Right lobe of liver (tissue), 6 donors: ENCODE data around the gene FAM9A. TPM values are rescaled to one million over a fixed set of nuclear protein-coding genes. Genes with fewer than 3 reads are reported as not detected.

Source experiments
- ATAC-seq, 4 donors: fragments of 200-7000 bp; cut with Tn5 transposase; one replicate each; pipeline ENCODE4 v1.9.1; 2020; ENCODE audit warnings: mild to moderate bottlenecking in 4 of 4, moderate library complexity in 4 of 4
- DNase-seq, 3 donors: peaks; one replicate each; pipeline ENCODE4 v3.0.0-alpha.2; 2020
- H3K27ac ChIP-seq, 3 donors: fragments of 200-600 bp; one replicate each; pipeline ENCODE4 v1.8.0; 2022
- H3K27me3 ChIP-seq, 2 donors: fragments of 200-600 bp; one replicate each; pipeline ENCODE4 v1.8.0; 2022
- H3K36me3 ChIP-seq, 4 donors: fragments of 200-600 bp; sonication (generic) in 1 of 4; one replicate each; pipeline versions ENCODE4 v1.5.1 to v1.8.0; 2017 to 2022; ENCODE audit warnings: control low read depth in 1 of 4
- H3K4me1 ChIP-seq, 4 donors: fragments of 200-600 bp; sonication (generic) in 1 of 4; one replicate each; pipeline versions ENCODE4 v1.5.1 to v1.8.0; 2017 to 2022; ENCODE audit warnings: control low read depth in 1 of 4
- H3K4me3 ChIP-seq, 3 donors: fragments of 200-600 bp; one replicate each; pipeline ENCODE4 v1.8.0; 2022
- H3K9me3 ChIP-seq, 4 donors: fragments of 200-600 bp; sonication (generic) in 1 of 4; one replicate each; pipeline versions ENCODE4 v1.5.1 to v1.8.0; 2017 to 2022; ENCODE audit warnings: control low read depth in 1 of 4
- CTCF ChIP-seq, 4 donors: fragments of 200-600 bp in 3 of 4; fragments of 450-650 bp in 1 of 4; IDR thresholded peaks; one replicate each; pipeline versions ENCODE4 v1.5.1 to v1.8.0; 2016 to 2022; ENCODE audit warnings: antibody characterized with exemption in 4 of 4, mild to moderate bottlenecking in 2 of 4
- POLR2A ChIP-seq: fragments of 450-650 bp; IDR thresholded peaks from one replicate; pipeline ENCODE4 v1.6.1; 2017; ENCODE audit warnings: antibody characterized with exemption, mild to moderate bottlenecking
- WGBS: methylation state at CpG from one replicate; pipeline ENCODE4 v1.1.6; 2018; ENCODE audit warnings: low coverage, low lambda C conversion rate; ENCODE audit not compliant: insufficient coverage; ENCODE audit errors: missing lambda C conversion rate; 5-methylcytosine and 5-hydroxymethylcytosine counted together
- intact Hi-C, 2 donors: fragments of 100-400 bp; cut with DNase I; formaldehyde crosslinking; loops; one replicate each; pipeline versions ENCODE4 v1.11.2 to v1.14.1; 2022
- total RNA-seq, 6 experiments: library from RNA; depleted of rRNA in 2 of 6; stranded (reverse); fragments of >200 nt in 2 of 6; fragmentation: NEBNext Ultra II Directional in 3 of 6; extraction: Animal tissue kit (Norgen Biotek cat#: 25700) in 3 of 6; gene quantifications; one replicate each; pipeline versions ENCODE4 v1.1.0 to v1.2.4, GENCODE V29; 2016 to 2023
- donor health status: DM: no; HTN: yes; CAD: no.
- donor health status: DM: no; HTN: no; CAD: no.
- donor health status: DM: no; HTN: no; CAD: no.
- donor health status: DM: no; HTN: yes; CAD: no.
- donor health status: DM: no; HTN: yes; CAD: no.

FAM9A gene
- total RNA-seq, 6 experiments from 2014 or later, result 0.33 TPM; not detected in 5

- ATAC-seq, result peak; percentile 69 to 89 (median 80)
- intact Hi-C loops, result no loop called here
- TF ChIP-seq POLR2A (no peak), CTCF (IDR thresholded peaks at IDR 0.05) (peak; percentile 67 to 86 (median 82))
These were observed 14.4 kb upstream of the FAM9A start for GRCh38 chrX:8815460-8816065.

GRCh38 chrX:8813036-8813435, 11.9 kb upstream of the FAM9A start:
- TF ChIP-seq POLR2A (no peak), CTCF (IDR thresholded peaks at IDR 0.05) (no peak)
- H3K4me1 ChIP-seq, result no peaks in the 10 kb centered on the region
- H3K36me3 ChIP-seq, result no peaks in the 10 kb centered on the region
- no peak for ATAC-seq
- 51% methylated on average over 2 of the region's 2 CpGs for WGBS
- no peak for DNase-seq
- intact Hi-C loops, result no loop called here
- H3K27ac ChIP-seq, result no peak overlapping the region
- no peaks in the 10 kb centered on the region for H3K27me3 ChIP-seq
- H3K4me3 ChIP-seq, result no peak overlapping the region
- H3K9me3 ChIP-seq, result no peaks in the 10 kb centered on the region

More at GRCh38 chrX:8815460-8816065, 14.4 kb upstream of the FAM9A start:
- Histone ChIP-seq H3K27ac (no peak overlapping the region), H3K4me3 (no peak overlapping the region), H3K36me3 (no peaks in the 10 kb centered on the region), H3K9me3 (no peaks in the 10 kb centered on the region), H3K27me3 (no peaks in the 10 kb centered on the region), H3K4me1 (no peaks in the 10 kb centered on the region)
- DNase-seq, result no peak

- H3K27ac ChIP-seq, result no peak overlapping the region
- 11% methylated on average over 3 of the region's 3 CpGs for WGBS
- no peak for TF ChIP-seq CTCF (IDR thresholded peaks at IDR 0.05)
- TF ChIP-seq POLR2A, result no peak
- no peaks in the 10 kb centered on the region for H3K27me3 ChIP-seq
- intact Hi-C loops, result no loop called here
- no peaks in the 10 kb centered on the region for H3K9me3 ChIP-seq
- no peaks in the 10 kb centered on the region for H3K36me3 ChIP-seq
- DNase-seq (no peak), ATAC-seq (peak in 1 of 4 donors; percentile 36)
- H3K4me3 ChIP-seq, result no peak overlapping the region
- no peaks in the 10 kb centered on the region for H3K4me1 ChIP-seq
These were observed 10.4 kb upstream of the FAM9A start for GRCh38 chrX:8811611-8812010.

- intact Hi-C loops, result no loop called here
- no peak for DNase-seq
- H3K27me3 ChIP-seq, result no peaks in the 10 kb centered on the region
- no peak overlapping the region for H3K27ac ChIP-seq
- H3K9me3 ChIP-seq, result no peaks in the 10 kb centered on the region
- ATAC-seq, result no peak
- no peak overlapping the region for H3K4me3 ChIP-seq
- no peaks in the 10 kb centered on the region for H3K4me1 ChIP-seq
- no peaks in the 10 kb centered on the region for H3K36me3 ChIP-seq
- TF ChIP-seq POLR2A (no peak), CTCF (IDR thresholded peaks at IDR 0.05) (no peak)
These were observed 7.5 kb upstream of the FAM9A start for GRCh38 chrX:8808661-8809060.

GRCh38 chrX:8805974-8806373, 4.8 kb upstream of the FAM9A start:
- DNase-seq (no peak), ATAC-seq (no peak)
- Histone ChIP-seq H3K27me3 (no peaks in the 10 kb centered on the region), H3K4me3 (no peak overlapping the region), H3K4me1 (no peaks in the 10 kb centered on the region), H3K9me3 (no peaks in the 10 kb centered on the region), H3K36me3 (no peaks in the 10 kb centered on the region), H3K27ac (no peak overlapping the region)
- 40% methylated on average over 4 of the region's 4 CpGs for WGBS
- intact Hi-C loops, result no loop called here
- no peak for TF ChIP-seq POLR2A
- no peak for TF ChIP-seq CTCF (IDR thresholded peaks at IDR 0.05)
